HEK293 (cell line): ENCODE measurements around the gene PPIL4.
"Not testable (repeated sequence)": the region's sequence is repeated elsewhere in the genome, so short reads cannot be mapped to it uniquely, and the experiment has no call there.

Experiments
- CTCF ChIA-PET: fragments of 350-600 bp; formaldehyde crosslinking; extraction: SDS; loops from one replicate; lab custom pipeline; 2021; ENCODE audit warnings: antibody characterized with exemption; lab: Yijun Ruan, JAX
- POLR2A ChIA-PET: fragments of 300-600 bp; formaldehyde crosslinking; extraction: SDS; loops from one replicate; lab custom pipeline; 2020; ENCODE audit warnings: antibody characterized with exemption, inconsistent platforms; lab: Yijun Ruan, JAX
- H3K27ac ChIP-seq: fragments of 200-500 bp; sonication (Bioruptor generic); 2 replicates; pipeline ENCODE4 v1.5.1; 2014; ENCODE audit warnings: low read depth, low read length, control low read depth, inconsistent platforms; ENCODE audit errors: extremely low read depth
- H3K36me3 ChIP-seq, 2 experiments: fragments of 200-500 bp in 1 of 2; sonication (Bioruptor generic) in 1 of 2; 1 replicate in 1 of 2; 2 replicates in 1 of 2; pipeline ENCODE4 v1.5.1; 2014 to 2017; ENCODE audit warnings: inconsistent platforms in 2 of 2, low read length in 2 of 2; ENCODE audit not compliant: control insufficient read depth in 2 of 2, insufficient read depth in 1 of 2
- H3K4me1 ChIP-seq: fragments of 200-500 bp; sonication (Bioruptor generic); 2 replicates; pipeline ENCODE4 v1.5.1; 2014; ENCODE audit warnings: mild to moderate bottlenecking, low read length, inconsistent platforms; ENCODE audit not compliant: control insufficient read depth, insufficient read depth
- H3K4me3 ChIP-seq: 2 replicates; pipeline ENCODE4 v1.5.1; 2011; ENCODE audit warnings: low read depth, mild to moderate bottlenecking, control low read depth, low read length, moderate library complexity
- H3K9me3 ChIP-seq: fragments of 200-500 bp; sonication (Bioruptor generic); 2 replicates; pipeline ENCODE4 v1.5.1; 2014; ENCODE audit warnings: low read depth, low read length, inconsistent platforms; ENCODE audit not compliant: control insufficient read depth, insufficient read depth
- OSR2 ChIP-seq: fragments of 450-650 bp; formaldehyde crosslinking; IDR thresholded peaks from 2 replicates; pipeline ENCODE4 v1.5.1; 2016; ENCODE audit warnings: missing biosample characterization, missing genetic modification characterization
- ZNF146 ChIP-seq: fragments of 450-650 bp; formaldehyde crosslinking; IDR thresholded peaks from 2 replicates; pipeline ENCODE4 v1.5.1; 2016; ENCODE audit warnings: missing biosample characterization, missing genetic modification characterization
- ZNF2 ChIP-seq: fragments of 450-650 bp; formaldehyde crosslinking; IDR thresholded peaks from 2 replicates; pipeline ENCODE4 v1.5.1; 2016; ENCODE audit warnings: missing biosample characterization, missing genetic modification characterization
- ZNF239 ChIP-seq: fragments of 450-650 bp; formaldehyde crosslinking; IDR thresholded peaks from 2 replicates; pipeline ENCODE4 v1.5.1; 2016; ENCODE audit warnings: missing biosample characterization, missing genetic modification characterization
- ZNF530 ChIP-seq: fragments of 450-650 bp; formaldehyde crosslinking; IDR thresholded peaks from 2 replicates; pipeline ENCODE4 v1.5.1; 2016; ENCODE audit warnings: low read depth, missing biosample characterization, missing genetic modification characterization
- ZNF555 ChIP-seq: fragments of 450-650 bp; formaldehyde crosslinking; conservative IDR thresholded peaks from 2 replicates; pipeline ENCODE4 v1.5.1; 2017; ENCODE audit warnings: missing biosample characterization, mild to moderate bottlenecking, missing genetic modification characterization, inconsistent platforms
- ZNF560 ChIP-seq: fragments of 450-650 bp; formaldehyde crosslinking; IDR thresholded peaks from 2 replicates; pipeline ENCODE4 v1.5.1; 2017; ENCODE audit warnings: missing biosample characterization, missing genetic modification characterization, borderline replicate concordance
- ZNF585B ChIP-seq: fragments of 450-650 bp; formaldehyde crosslinking; IDR thresholded peaks from 2 replicates; pipeline ENCODE4 v1.5.1; 2016; ENCODE audit warnings: missing biosample characterization, missing genetic modification characterization
- ZNF600 ChIP-seq: fragments of 450-650 bp; formaldehyde crosslinking; IDR thresholded peaks from 2 replicates; pipeline ENCODE4 v1.5.1; 2016; ENCODE audit warnings: missing biosample characterization, missing genetic modification characterization
- TF ChIP-seq, protein P1 (sequence below): fragments of 450-650 bp; formaldehyde crosslinking; IDR thresholded peaks from 2 replicates; pipeline ENCODE4 v1.5.1; 2016; ENCODE audit warnings: missing biosample characterization, missing genetic modification characterization
- TF ChIP-seq, protein P2 (sequence below): fragments of 450-650 bp; formaldehyde crosslinking; IDR thresholded peaks from 2 replicates; pipeline ENCODE4 v1.5.1; 2016; ENCODE audit warnings: missing biosample characterization, missing genetic modification characterization
- TF ChIP-seq, protein P3 (sequence below): fragments of 450-650 bp; formaldehyde crosslinking; IDR thresholded peaks from 2 replicates; pipeline ENCODE4 v1.5.1; 2017; ENCODE audit warnings: missing biosample characterization, missing genetic modification characterization
- TF ChIP-seq, protein P4 (sequence below): fragments of 450-650 bp; formaldehyde crosslinking; IDR thresholded peaks from 2 replicates; pipeline ENCODE4 v1.5.1; 2016; ENCODE audit warnings: missing biosample characterization, missing genetic modification characterization

Gene PPIL4

DNA sequence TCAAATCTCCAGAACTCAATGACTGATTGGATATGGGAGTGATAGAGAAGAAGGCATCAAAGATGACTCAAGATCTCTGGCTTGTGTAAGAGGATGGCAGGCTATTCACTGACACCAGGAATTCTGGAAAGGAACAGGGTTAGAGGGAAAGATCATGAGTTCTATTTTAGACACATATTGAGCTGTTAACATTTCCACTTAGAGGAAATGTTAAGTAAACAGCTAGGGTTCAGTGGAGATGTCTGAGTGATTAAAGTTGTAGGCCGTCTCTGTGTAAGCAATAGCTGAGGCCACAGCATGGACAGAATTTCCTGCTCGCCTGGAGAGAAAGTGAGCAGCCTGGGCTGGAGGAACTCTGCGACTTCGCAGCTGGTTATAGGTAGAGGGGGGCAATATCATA lies 82.1 kb downstream of the PPIL4 start (continued):
- TF ChIP-seq, protein P1, sequence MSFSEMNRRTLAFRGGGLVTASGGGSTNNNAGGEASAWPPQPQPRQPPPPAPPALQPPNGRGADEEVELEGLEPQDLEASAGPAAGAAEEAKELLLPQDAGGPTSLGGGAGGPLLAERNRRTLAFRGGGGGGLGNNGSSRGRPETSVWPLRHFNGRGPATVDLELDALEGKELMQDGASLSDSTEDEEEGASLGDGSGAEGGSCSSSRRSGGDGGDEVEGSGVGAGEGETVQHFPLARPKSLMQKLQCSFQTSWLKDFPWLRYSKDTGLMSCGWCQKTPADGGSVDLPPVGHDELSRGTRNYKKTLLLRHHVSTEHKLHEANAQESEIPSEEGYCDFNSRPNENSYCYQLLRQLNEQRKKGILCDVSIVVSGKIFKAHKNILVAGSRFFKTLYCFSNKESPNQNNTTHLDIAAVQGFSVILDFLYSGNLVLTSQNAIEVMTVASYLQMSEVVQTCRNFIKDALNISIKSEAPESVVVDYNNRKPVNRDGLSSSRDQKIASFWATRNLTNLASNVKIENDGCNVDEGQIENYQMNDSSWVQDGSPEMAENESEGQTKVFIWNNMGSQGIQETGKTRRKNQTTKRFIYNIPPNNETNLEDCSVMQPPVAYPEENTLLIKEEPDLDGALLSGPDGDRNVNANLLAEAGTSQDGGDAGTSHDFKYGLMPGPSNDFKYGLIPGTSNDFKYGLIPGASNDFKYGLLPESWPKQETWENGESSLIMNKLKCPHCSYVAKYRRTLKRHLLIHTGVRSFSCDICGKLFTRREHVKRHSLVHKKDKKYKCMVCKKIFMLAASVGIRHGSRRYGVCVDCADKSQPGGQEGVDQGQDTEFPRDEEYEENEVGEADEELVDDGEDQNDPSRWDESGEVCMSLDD (tag by site-specific recombination), result no peak
- TF ChIP-seq, protein P2, sequence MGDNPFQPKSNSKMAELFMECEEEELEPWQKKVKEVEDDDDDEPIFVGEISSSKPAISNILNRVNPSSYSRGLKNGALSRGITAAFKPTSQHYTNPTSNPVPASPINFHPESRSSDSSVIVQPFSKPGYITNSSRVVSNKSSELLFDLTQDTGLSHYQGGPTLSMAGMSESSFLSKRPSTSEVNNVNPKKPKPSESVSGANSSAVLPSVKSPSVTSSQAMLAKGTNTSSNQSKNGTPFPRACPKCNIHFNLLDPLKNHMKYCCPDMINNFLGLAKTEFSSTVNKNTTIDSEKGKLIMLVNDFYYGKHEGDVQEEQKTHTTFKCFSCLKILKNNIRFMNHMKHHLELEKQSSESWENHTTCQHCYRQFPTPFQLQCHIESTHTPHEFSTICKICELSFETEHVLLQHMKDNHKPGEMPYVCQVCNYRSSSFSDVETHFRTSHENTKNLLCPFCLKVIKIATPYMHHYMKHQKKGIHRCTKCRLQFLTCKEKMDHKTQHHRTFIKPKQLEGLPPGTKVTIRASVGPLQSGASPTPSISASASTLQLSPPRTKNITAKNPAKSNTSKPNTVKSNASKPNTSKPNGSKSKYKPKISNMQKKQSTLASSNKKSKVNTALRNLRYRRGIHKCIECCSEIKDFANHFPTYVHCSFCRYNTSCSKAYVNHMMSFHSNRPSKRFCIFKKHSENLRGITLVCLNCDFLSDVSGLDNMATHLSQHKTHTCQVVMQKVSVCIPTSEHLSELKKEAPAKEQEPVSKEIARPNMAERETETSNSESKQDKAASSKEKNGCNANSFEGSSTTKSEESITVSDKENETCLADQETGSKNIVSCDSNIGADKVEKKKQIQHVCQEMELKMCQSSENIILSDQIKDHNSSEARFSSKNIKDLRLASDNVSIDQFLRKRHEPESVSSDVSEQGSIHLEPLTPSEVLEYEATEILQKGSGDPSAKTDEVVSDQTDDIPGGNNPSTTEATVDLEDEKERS (tag by site-specific recombination), result no peak
- TF ChIP-seq, protein P3, sequence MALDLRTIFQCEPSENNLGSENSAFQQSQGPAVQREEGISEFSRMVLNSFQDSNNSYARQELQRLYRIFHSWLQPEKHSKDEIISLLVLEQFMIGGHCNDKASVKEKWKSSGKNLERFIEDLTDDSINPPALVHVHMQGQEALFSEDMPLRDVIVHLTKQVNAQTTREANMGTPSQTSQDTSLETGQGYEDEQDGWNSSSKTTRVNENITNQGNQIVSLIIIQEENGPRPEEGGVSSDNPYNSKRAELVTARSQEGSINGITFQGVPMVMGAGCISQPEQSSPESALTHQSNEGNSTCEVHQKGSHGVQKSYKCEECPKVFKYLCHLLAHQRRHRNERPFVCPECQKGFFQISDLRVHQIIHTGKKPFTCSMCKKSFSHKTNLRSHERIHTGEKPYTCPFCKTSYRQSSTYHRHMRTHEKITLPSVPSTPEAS, result no peak
- TF ChIP-seq OSR2 (tag by site-specific recombination), result no peak
- TF ChIP-seq ZNF555 (tag by site-specific recombination), result no peak
- TF ChIP-seq ZNF600 (tag by site-specific recombination), result no peak

DNA sequence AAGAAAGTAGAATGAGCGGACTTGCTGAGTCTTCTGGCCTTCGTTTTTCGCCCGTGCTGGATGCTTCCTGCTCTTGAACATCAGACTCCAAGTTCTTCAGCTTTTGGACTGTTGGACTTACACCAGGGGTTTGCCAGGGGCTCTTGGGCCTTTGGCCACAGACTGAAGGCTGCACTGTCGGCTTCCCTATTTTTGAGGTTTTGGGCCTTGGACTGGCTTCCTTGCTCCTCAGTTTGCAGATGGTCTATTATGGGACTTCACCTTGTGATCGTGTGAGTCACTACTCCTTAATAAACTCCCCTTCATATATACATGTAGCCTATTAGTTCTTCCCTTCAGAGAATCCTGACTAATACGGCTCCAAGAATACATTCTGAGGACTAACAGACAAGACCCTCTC lies 83.1 kb downstream of the PPIL4 start:
- H3K36me3 ChIP-seq, H3K4me1 ChIP-seq, H3K9me3 ChIP-seq, H3K4me3 ChIP-seq, POLR2A ChIA-PET, H3K27ac ChIP-seq: not testable (repeated sequence)
- CTCF ChIA-PET, result interaction anchor here (0.5 to 1.1 kb wide), 2 partner anchors 54 to 905 kb away, joined by 4 read pairs; no protein-coding TSS in a partner anchor

DNA sequence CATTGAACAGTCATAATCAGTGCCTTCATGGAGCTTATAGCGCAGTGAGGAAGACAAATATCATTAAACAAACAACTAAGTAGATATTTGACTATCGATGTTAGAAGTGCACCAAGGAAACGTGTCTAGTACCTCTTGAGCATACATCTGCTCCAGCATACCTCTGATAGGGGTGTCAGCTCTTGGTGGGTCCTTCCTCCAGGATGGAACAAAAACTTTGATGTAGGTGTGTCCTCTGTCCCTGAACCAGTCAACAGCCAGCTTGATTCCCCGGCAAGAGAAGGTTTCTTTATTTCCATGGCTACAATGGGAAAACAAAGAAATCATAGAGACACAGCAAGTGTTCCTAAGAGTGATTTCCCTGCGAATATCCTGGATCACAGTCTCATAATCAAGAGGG lies 84.2 kb downstream of the PPIL4 start:
- Histone ChIP-seq H3K4me1 (no peaks in the 10 kb centered on the region), H3K9me3 (no peaks in the 10 kb centered on the region), H3K4me3 (no peak overlapping the region), H3K27ac (no peak overlapping the region), H3K36me3 (no peaks in the 10 kb centered on the region)
- CTCF ChIA-PET, result no interaction called here
- POLR2A ChIA-PET, result interaction anchor here (0.6 kb wide), 1 partner anchor 85 kb away, joined by 4 read pairs; no protein-coding TSS in a partner anchor
- TF ChIP-seq ZNF585B (tag by site-specific recombination) (no peak), ZNF239 (tag by site-specific recombination) (no peak), ZNF146 (tag by site-specific recombination) (no peak), ZNF560 (tag by site-specific recombination) (no peak), ZNF530 (tag by site-specific recombination) (no peak), ZNF2 (tag by site-specific recombination) (no peak)
- TF ChIP-seq, protein P4, sequence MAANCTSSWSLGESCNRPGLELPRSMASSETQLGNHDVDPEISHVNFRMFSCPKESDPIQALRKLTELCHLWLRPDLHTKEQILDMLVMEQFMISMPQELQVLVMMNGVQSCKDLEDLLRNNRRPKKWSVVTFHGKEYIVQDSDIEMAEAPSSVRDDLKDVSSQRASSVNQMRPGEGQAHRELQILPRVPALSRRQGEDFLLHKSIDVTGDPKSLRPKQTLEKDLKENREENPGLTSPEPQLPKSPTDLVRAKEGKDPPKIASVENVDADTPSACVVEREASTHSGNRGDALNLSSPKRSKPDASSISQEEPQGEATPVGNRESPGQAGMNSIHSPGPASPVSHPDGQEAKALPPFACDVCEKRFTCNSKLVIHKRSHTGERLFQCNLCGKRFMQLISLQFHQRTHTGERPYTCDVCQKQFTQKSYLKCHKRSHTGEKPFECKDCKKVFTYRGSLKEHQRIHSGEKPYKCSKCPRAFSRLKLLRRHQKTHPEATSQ (tag by site-specific recombination), result no peak

DNA sequence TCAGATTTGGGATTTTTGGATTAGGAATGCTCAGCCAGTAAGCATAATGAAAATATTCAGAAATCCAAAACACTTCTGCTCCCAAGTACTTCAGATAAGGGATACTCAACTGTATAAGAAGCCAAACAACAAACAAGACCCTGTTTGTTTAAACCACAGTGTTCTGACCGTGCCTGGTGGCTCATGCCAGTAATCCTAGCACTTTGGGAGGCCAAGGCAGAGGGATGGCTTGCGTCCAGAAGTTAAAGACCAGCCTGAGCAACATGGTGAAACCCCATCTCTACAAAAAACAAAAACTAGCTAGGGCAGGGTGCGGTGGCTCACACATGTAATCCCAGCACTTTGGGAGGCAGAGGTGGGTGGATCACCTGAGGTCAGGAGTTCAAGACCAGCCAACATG lies 85.6 kb downstream of the PPIL4 start:
- not testable (repeated sequence) for H3K9me3 ChIP-seq, H3K4me3 ChIP-seq, H3K4me1 ChIP-seq, H3K36me3 ChIP-seq, H3K27ac ChIP-seq
- ChIA-PET CTCF (interaction anchor here (0.6 to 1.5 kb wide), 4 partner anchors 12 to 882 kb away, joined by 3 to 6 read pairs (median 3); no protein-coding TSS in a partner anchor), POLR2A (interaction anchor here (0.5 to 1.0 kb wide), 2 partner anchors 14 to 40 kb away, joined by 4 read pairs; no protein-coding TSS in a partner anchor)
